ENCODE data around the gene CATSPERZ. TPM values are rescaled to one million over a fixed set of nuclear protein-coding genes. Genes with fewer than 3 reads are reported as not detected.

Gene CATSPERZ
- total and polyA plus RNA-seq, 2 of the 13 experiments (the other 11 are each of a cell fraction or from before 2014, with no cell fraction given) = 0.22 to 0.48 TPM

DNA sequence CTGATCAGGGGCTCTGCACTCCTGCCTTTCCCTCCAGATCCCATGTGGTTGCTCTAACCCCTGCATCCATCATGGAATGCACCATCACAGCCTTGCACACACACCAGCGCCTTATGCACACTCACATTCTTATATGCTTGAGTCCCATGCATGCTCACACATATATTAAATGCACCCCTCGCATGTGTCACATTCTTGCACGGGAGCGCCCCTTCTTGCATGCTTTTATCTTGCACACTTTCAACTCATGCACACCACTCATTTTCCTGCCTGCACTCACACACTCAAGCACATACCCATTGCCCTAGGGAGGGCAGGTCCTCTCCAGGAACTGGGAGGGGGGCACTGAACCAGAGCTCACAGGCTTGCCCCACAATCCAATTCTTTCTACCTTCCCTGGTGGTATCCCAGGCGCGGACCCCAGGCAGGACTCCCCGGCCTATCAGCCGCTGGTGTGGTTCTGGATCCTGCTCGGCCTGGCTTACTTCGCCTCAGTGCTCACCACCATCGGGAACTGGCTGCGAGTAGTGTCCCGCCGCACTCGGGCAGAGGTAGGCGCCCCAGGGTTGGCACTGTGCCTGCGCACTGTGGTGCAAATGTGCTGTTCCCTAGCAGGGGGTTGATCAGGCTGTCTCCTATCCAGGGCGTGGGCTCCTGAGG, 2.3 kb upstream of the CATSPERZ start:
- no peak for DNase-seq (ENCODE audit: low spot score)
- in situ Hi-C loops (cut with HindIII; ENCODE audit: extremely low pct_ligation_motif_present, low pct_unique_long_range_greater_than_20kb) (no loop called here), intact Hi-C loops (cut with micrococcal nuclease; ENCODE audit: unreplicated experiment) (no loop called here)
- Histone ChIP-seq H3K4me1 (ENCODE audit: insufficient read depth, low read length) (peaks cover 25% of the 10 kb centered on the region), H3K36me3 (replicated peaks in 1 of 2; ENCODE audit: control insufficient read depth in 1 of 2, insufficient read depth in 2 of 2, low read length in 2 of 2) (no peaks in the 10 kb centered on the region), H2AFZ (ENCODE audit: low read length) (no peak overlapping the region), H3K9me3 (ENCODE audit: low read length) (no peaks in the 10 kb centered on the region), H3K9ac (ENCODE audit: insufficient read depth, low read depth, low read length) (no peak overlapping the region), H3K4me2 (ENCODE audit: low read depth, low read length) (no peak overlapping the region), H4K20me1 (ENCODE audit: insufficient read depth, low read length) (0 out of 2 replicates have a peak, but pooled peaks cover 5% of the 10 kb centered on the region), H3K27me3 (ENCODE audit: control insufficient read depth in 1 of 2, insufficient read depth in 2 of 2, low read length in 2 of 2) (peaks cover 30 to 76% of the 10 kb centered on the region in 2 experiments), H3K79me2 (ENCODE audit: insufficient read depth, low read length) (no peaks in the 10 kb centered on the region), H3K27ac (ENCODE audit: extremely low read length, insufficient read depth, low read length) (no peak overlapping the region), H3K4me3 (replicated peaks in 1 of 3; ENCODE audit: insufficient read depth in 1 of 3, low read depth in 2 of 3, low read length in 3 of 3) (no peak overlapping the region)
- TF ChIP-seq, protein P1, sequence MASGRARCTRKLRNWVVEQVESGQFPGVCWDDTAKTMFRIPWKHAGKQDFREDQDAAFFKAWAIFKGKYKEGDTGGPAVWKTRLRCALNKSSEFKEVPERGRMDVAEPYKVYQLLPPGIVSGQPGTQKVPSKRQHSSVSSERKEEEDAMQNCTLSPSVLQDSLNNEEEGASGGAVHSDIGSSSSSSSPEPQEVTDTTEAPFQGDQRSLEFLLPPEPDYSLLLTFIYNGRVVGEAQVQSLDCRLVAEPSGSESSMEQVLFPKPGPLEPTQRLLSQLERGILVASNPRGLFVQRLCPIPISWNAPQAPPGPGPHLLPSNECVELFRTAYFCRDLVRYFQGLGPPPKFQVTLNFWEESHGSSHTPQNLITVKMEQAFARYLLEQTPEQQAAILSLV (CRISPR knock-in tag; IDR thresholded peaks at IDR 0.05; ENCODE audit: borderline replicate concordance) = no peak
- TF ChIP-seq ZNF382 (CRISPR knock-in tag; IDR thresholded peaks at IDR 0.05; ENCODE audit: borderline replicate concordance) = no peak
- TF ChIP-seq ZNF501 (CRISPR knock-in tag; IDR thresholded peaks at IDR 0.05) = no peak
- no peak for TF ChIP-seq ZC3H4 (CRISPR knock-in tag; IDR thresholded peaks at IDR 0.05; ENCODE audit: borderline replicate concordance)
- TF ChIP-seq SP5 (CRISPR knock-in tag; IDR thresholded peaks at IDR 0.05; ENCODE audit: borderline replicate concordance, low read depth) = no peak
- no peak for TF ChIP-seq PATZ1 (CRISPR knock-in tag; IDR thresholded peaks at IDR 0.05)
- no peak for TF ChIP-seq NFKB2 (CRISPR knock-in tag; IDR thresholded peaks at IDR 0.05; ENCODE audit: borderline replicate concordance)
- TF ChIP-seq TMF1 (CRISPR knock-in tag; IDR thresholded peaks at IDR 0.05; ENCODE audit: low read depth) = no peak
- TF ChIP-seq ZNF142 (CRISPR knock-in tag; IDR thresholded peaks at IDR 0.05) = no peak
- TF ChIP-seq SOX5 (CRISPR knock-in tag; IDR thresholded peaks at IDR 0.05; ENCODE audit: borderline replicate concordance) = no peak
- TF ChIP-seq ZNF766 (CRISPR knock-in tag; IDR thresholded peaks at IDR 0.05; ENCODE audit: borderline replicate concordance) = no peak
- POLR2A ChIA-PET = no interaction called here
- CTCF ChIA-PET (ENCODE audit: low intra/inter-chr PET ratio, low total read pairs) = no interaction called here
- ATAC-seq = no peak
- no peak for FAIRE-seq
- WGBS (ENCODE audit: low lambda C conversion rate) = 58% methylated on average over 9 of the region's 18 CpGs
- no TSS peak for BruUV-seq (replicated peaks)

All from HepG2 (cell line).